Measurements from ENCODE around the gene ZNF532.

The ZNF532 gene

DNA sequence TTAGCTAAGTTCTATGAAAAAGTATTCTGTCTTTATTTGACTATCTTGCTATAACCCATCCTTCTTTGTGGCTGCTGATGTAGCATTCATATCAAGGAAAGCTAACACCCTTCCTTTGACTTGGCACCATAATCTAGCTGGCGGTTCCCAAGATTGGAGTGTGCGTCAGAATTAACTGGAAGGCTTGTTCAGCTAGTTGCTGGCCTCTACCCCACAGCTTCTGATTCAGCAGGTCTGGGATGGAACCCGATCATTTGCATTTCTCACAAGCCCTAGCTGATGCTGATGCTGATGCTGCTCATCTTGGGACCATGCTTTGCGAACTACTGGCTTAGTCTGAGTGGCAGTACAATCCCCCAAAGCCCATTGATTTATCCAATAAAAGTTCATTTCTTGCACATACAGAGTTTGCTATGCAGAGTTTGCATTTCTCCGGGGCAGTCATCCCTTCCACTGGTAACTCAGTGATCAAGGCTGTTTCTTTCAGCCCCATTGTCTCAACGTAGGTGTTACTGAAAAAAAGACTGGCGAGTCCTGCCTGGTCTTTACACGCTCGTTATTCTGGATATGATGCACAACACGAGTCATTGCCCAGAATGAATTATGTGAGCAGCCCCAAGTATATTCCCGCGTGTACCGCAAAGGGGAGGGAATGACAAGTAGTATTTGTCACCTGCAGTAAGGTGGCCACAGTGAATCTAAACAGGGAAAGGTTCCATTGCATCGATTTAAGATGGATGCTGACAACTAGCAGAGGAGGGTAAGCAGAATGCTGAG, 96.5 kb downstream of the ZNF532 start:
- intact Hi-C loops (cut with DNase I), result no loop called here
- DNase-seq, result peak in 7 of 42 donors; percentile 20 to 75 (median 39)

DNA sequence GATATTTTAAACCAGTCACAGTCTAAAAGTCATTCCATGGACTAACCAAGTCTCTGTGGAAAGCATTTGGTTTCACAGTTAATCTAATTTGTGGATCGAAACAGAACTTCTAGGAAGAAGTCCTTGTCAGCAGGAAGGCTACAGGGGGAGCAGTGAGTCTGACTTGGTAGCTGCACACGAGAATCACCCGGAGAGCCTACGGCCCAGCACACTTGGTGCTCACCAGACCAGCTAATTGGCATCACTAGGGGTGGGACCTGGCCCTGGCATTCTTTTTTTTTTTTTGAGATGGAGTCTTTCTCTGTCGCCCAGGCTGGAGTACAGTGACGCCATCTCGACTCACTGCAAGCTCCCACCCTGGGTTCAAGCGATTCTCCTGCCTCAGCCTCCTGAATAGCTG, 97.7 kb downstream of the ZNF532 start:
- intact Hi-C loops (cut with DNase I), result no loop called here

DNA sequence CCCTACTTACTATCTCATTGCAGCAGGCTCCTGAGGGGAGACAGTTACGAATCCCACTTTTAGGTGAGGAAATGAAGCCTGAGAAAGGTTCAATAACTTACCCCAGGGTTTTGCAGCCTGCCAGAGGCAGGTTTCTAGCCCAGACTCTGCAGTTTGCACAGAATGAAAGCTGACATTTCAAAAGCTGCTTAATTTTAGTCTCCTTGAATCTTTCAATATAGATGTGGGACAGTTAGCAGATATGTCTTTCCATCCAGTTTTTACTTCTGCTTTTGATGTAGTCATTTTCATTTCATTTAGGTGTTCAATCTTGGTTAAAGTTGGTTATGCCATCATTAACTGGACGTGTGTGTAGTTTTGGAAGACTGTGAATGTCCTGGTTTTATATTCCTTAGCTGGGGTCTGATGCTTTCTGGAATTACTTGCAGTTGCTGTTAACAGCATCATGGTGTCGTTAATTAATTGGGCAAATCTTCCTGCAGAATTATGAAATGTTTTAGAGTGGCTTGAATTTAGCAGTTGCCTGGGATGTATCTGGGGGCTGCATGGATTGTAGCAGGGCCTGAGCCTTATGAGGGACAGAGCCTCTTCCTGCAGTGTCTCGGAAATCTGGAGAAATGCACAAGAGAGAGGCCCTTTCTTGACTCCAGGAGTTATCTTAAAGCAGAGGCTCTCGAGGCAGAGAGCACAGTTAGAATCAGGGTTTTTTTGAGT, 100.8 kb downstream of the ZNF532 start:
- intact Hi-C loops (cut with DNase I), result no loop called here
- DNase-seq, result peak in 4 of 42 donors; percentile 37 to 60 (median 46)

More for the DNA sequence above, 97.7 kb downstream of the ZNF532 start:
- DNase-seq, result peak in 1 of 42 donors; percentile 32

DNA sequence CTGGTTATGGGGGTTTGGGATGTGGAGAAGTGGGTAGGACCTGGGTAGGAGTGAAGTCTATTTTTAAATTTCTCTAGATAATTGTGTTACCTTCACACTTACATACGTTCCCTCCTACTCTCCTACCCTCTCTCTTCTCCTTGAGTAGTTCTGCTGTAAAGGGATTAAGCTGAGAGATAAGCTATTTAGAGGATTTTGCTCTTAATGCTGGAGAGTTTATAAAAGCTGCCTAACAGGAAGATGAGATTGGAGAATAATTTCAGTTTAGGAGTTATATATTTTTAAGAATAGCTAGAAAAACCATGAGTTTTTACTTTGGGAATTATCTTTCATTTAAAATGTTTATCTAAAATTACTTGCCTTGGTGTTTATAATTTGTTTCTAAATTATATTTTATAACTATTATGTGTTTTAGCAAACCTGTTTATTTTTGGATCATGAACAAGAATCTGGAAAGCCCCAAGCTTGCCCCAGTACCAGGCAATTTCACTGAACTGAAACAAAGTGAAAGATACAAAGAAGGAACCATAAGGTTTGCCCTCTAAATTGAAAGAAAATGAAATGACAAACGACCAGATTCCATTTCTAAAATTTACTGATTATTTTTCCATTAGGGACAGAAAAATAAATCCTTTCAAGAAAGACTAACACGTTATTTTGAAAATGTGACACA, 101.5 kb downstream of the ZNF532 start:
- intact Hi-C loops (cut with DNase I), result no loop called here
- peak in 2 of 42 donors; percentile 22 to 30 for DNase-seq

DNA sequence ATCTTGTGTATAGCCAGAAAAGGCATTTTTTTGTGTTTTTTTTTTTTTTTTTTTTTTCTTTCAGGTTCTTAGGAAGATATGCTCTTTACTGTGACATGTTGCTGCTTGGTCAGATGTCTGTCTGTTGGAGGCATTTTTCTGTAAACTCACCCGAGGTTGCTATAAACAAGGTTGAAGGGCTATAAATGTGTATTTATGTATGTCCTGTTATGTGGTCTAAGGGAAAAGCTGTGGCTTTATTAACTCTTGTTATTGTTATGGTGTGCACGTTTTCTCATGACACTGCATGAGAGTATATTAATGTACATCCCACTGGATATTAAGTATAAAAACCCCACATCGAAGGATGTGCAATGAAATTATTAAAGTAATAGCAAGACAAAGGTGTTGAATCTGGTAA, 102.0 kb downstream of the ZNF532 start:
- DNase-seq, result no peak
- intact Hi-C loops (cut with DNase I), result no loop called here

DNA sequence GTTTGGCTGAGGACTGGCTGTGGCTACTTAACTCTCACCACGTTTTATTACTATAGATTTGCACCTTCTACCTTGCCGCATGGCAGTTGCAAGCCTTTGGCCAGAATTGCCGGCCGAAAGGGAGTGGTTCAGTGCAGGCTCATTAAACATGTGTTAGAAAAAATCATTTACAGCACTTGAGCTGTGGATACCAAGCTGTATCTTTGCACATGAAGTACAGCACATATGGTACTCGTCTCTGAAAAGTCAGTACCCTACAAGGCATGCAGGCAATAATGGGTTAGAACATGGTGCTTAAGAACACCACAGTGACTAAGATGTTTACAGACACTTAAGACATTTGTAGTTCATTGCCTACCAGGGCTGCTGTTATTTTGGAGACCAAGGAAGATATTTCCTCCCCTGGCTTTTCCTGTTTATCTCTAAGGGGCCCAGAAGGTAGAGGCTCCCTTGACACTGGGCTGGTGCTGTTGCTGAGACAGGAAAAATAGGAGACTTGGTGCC, 103.1 kb downstream of the ZNF532 start:
- DNase-seq, result no peak
- intact Hi-C loops (cut with DNase I), result no loop called here

DNA sequence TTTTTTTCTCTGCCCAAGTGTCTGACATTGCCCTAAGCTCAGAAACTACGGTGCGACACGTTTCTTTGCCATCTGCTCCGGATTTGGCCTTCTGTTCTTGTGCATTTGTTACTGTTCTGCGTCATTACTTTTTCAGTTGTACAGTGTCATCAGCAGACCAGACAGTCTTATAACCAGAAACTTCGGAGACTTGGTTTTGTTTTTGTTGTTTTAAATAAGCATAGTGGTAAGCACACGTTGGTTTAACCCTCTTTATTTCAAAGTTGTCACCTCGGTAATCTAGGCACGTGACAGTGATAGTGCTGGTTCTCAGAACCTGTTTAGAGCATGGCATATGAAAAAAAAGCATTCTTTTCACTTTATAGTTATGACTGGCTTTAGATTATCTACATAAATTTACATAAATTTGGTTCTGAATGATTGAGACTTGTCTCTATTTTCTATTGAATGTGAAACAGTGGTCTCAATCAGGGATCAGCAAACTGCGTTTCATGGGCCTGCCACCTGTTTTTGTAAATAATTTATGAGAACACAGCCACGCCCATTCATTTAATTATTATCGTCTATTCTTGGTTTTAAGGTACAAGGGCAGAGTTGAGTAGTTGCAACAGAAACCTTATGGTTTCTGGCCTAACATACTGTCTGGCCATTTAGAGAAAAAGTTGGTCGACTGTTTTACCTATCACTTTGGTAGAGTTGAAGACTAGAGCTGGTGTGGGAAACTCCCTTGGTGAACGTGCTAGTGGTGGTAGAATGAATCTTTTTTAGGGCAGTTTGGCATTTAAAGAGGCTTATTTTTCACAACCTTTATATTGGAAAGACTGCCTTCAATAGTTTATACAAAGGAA, 106.5 kb downstream of the ZNF532 start:
- no peak for DNase-seq
- intact Hi-C loops (cut with DNase I), result no loop called here

DNA sequence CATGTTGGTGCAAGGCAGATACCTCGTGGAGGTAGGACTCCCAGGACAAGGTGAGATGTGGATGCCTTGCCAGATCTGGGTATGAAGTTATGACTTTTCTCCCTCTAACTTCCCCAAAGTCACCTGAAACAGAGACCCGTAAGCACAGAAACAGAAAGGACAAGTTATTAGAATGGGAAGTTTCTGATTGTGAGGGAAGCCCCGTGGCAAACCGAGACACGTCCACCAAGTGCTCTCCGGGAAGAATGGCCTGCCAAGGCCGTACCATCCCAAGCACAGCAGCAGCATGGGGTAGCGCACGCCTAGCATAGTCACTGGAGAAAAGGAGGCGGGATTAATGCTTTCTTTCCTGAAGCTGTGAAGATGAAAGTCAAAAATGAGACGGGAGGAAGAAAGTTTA, 110.6 kb downstream of the ZNF532 start:
- intact Hi-C loops (cut with DNase I), result no loop called here
- DNase-seq, result peak in 1 of 42 donors; percentile 42

DNA sequence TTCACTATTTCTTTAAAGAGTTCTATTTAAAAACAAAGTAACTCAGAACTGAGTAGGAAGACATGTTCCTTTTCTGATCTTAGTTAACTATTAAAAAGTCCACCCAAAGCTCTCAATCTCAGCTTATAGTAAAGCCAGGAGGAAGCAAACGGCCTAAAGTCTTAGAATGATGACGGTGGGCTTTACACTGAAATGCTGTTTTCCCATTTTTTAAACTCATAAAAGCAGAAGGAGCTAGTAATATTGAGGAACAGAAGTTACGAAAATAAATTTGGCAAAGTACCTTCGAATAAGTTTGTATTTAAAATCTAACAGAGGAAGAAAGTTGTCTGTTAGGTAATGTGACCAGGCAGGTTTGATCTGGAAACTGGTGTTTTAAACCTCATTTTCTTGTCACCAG, 111.1 kb downstream of the ZNF532 start:
- peak in 1 of 42 donors; percentile 4 for DNase-seq
- intact Hi-C loops (cut with DNase I), result no loop called here

DNA sequence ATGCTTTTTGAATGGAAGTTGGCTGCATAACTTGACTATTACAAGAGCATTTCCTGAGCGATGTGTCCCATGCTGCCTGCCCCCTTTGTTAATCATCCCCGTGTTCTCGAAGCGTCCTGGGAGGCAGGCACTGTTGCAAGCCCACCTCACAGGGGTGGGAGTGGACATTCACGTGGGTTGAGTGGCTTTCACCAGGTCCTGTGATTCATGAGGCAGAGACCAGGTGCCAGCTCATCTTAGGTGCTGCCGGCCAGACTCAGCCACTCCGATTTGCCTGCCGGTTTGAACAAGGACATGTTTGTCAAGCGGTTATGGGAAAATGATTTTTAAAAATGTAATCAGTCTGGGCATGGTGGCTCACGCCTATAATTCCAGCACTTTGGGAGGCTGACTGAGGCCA, 112.5 kb downstream of the ZNF532 start:
- peak in 1 of 42 donors; percentile 32 for DNase-seq
- intact Hi-C loops (cut with DNase I), result no loop called here

DNA sequence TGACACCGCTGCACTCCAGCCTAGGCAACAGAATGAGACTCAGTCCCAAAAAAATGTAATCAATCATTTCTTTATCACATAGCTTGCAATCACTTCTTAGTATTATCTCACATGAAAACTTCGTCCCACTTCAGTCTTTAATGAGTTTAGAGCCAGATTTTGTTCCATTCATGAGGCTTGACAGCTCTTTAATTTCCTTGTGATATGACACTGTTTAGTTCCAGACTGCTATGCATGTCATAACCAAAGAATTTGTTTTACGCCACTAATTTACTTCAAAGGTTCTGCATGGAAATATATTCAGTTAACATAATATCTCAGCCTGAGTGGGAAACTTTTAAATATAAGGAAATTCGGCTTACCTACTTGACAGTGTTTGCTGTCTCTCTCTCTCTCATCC, 113.1 kb downstream of the ZNF532 start:
- intact Hi-C loops (cut with DNase I), result no loop called here

DNA sequence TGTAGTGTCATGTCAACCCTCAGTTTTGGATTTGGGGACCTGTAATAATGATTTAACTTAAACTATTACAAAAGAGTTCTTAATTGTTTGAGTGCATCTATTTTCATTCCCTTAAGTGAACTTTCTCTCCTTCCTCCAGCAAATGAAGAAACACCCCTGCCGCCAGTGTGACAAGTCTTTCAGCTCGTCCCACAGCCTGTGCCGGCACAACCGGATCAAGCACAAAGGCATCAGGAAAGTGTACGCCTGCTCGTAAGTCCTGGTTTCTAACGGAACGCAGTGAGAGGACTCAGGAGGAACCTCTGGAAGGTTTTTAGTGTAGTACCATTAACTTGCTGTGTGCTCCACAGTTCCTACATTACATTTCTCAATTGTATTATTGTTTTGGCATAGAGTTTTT, 114.2 kb downstream of the ZNF532 start:
- DNase-seq, result peak in 16 of 42 donors; percentile 23 to 75 (median 44)
- intact Hi-C loops (cut with DNase I), result no loop called here

More for the DNA sequence above, 113.1 kb downstream of the ZNF532 start:
- DNase-seq, result peak in 1 of 42 donors; percentile 31

DNA sequence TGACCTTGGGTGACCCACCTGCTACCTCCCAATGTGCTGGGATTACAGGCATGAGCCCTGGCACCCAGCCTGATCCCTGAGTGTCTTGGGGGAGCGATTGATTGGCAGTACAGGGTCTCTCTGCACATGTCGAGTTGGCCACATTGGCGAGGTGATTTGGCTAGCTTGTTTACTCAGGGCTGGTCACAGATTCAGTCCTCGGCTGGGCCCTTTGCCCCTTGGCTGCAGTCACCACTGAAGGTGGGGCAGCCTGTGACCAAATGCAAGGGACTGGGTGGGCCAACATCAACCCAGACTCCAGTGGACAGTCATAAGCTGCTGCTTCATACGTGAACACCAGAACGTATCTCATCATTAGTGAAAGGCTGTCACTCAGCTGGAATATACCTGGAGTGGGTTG, 114.9 kb downstream of the ZNF532 start:
- DNase-seq, result no peak
- intact Hi-C loops (cut with DNase I), result no loop called here

DNA sequence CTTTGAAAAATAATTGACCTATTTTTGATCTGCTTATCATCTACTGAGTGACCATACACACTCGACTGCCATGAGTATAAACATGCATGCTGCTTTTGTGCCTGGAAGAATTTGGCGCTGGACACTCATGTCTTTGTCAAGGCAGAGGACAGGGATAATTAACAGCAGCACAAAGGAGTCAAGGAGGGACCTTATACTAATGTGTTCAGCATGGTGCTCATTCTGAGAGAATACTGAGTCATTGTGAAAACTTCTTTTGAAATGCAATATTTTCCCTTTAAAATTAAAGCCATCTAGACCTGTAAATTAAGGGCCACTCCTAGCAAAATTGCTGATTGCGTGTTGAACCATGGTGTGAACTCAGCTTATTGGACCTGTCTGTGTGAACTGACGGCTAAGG, 116.3 kb downstream of the ZNF532 start:
- no peak for DNase-seq
- intact Hi-C loops (cut with DNase I), result no loop called here

DNA sequence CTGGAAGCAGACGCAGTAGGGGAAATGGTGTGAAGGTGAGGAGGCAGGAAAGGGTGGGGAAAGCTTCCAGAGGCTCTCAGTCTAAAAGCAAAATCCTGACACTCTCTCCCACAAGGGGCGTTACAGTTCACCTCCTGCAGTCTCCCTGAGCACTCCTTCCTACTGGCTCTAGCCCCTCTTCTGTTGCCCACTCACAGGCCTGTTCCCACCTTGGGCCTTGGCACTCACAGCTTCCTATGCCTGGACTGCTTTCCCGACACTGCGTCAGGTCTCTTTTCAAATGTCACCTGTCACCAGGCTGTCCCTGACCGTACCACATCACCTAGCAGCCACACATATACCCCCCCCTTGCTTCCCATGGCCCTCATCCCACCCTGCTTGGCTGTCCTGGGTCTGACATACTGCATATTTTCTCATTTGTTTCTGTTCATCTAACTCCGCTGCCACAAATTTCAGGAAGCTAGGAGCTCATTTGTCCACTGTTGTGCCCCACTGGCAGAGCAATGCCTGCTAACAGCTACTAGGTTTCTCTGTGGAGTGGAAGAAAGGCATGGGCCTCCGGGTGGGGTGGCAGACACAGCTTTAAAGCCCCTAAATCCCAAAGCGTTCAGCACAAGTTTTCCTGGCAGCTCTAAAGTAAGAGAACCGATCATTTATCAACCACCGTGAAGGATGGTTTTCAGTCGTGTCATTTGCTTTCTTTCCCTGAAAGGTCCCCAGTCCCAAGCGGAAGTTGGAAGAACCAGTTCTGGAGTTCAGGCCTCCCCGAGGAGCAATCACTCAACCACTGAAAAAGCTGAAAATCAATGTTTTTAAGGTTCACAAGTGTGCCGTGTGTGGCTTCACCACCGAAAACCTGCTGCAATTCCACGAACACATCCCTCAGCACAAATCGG, 118.8 kb downstream of the ZNF532 start:
- DNase-seq, result peak in 1 of 42 donors; percentile 7
- intact Hi-C loops (cut with DNase I), result no loop called here

DNA sequence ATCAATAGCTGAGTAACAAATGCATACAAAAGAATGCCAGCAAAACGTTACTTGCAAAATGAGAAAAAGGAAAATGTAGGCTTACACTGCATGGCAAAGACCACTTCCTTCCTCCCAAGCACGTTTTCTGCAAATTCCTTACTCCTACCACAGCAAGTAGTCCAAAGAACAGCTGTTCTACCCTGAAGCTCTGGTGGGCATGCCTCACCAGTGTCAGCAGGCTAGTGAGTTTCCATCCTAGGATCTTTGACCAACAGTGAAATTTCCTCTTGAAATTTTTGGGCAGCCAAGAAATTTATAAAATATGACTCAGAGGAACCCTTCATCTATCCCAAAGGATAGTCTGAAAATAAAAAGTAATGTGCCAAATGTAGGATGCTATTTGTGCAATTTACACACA, 123.9 kb downstream of the ZNF532 start:
- no peak for DNase-seq
- intact Hi-C loops (cut with DNase I), result no loop called here

DNA sequence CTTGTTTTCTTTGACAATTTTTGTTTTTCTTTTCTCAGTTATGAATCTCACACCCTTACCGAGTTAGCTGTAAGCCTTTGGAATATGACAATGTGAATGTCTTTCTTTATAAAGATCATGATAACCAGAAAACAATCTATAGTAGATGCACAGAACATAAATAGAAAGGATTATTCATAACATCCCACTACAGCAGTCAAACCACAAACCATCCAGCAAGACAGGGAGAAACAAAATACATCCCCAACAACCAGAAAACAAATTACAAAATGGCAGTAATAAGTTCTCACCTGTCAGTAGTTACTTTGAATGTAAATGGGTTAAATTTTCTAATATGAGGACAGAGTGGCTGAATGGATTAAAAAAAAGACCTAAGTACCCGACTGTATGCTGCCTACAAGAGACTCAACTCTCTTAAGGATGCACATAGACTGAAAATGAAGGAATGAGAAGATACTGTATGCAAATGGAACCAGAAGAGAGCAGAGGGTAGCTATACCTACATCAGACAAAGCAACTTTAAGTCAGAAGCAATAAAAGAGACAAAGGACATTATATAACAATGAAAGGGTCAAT, 124.6 kb downstream of the ZNF532 start:
- intact Hi-C loops (cut with DNase I), result no loop called here
- no peak for DNase-seq

DNA sequence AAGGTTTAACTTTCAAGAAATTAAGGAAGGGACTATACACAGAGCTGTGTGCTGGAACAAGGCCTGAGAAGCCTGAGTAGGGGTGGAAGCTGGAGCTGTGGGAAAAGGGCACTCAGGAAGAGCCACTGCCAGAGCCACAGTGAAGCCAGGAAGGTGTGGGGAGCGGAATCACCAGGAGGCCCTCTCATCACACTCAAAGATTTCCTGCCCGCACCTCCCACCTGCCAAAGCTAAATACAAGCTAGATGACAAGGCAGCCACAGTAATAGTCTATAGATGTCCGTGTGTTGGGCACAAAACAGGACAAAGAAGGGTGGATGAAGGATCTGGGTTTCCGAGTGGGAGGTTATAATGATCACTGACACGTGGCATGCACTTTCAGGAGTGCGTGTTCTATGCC, 126.0 kb downstream of the ZNF532 start:
- intact Hi-C loops (cut with DNase I), result no loop called here
- DNase-seq, result no peak
